ENCODE results near the gene OR2T8. TPM values are rescaled to one million over a fixed set of nuclear protein-coding genes. Genes with fewer than 3 reads are reported as not detected.
A peak's percentile ranks its signal among the peaks of the same experiment; 100 is the strongest.

The OR2T8 gene
- total RNA-seq, 1 experiment from 2014 or later: not detected

DNA sequence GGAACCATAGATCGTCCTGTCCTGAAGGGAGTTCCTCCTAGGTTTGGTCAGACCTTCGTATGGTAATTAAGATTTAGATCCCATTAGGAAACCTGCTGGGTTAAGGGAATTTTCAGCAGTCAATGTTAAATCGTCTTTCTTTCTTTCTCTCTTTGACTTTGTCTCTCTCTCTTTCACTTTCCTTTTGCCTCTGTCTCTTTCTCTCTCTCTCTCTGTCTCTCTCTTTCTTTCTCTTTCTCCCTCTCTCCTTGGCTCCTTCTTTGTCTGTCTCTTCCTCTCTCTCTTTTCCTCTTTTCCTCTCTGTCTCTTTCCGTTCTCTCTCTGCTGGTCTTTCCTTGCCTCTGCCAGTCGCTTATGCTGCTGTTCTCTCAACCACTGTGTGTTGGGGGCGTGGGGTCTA, 15.9 kb upstream of the OR2T8 start (continued):
- TF ChIP-seq OVOL2 (CRISPR knock-in tag; IDR thresholded peaks at IDR 0.05; ENCODE audit: borderline replicate concordance) (no peak), NR2C2 (CRISPR knock-in tag; IDR thresholded peaks at IDR 0.05) (no peak), SP1 (CRISPR knock-in tag; conservative IDR thresholded peaks at IDR 0.05) (no peak), CREB1 (CRISPR knock-in tag; IDR thresholded peaks at IDR 0.05) (no peak), MXD4 (CRISPR knock-in tag; IDR thresholded peaks at IDR 0.05; ENCODE audit: borderline replicate concordance) (no peak), TP53 (CRISPR knock-in tag; IDR thresholded peaks at IDR 0.05) (no peak), ZNF423 (CRISPR knock-in tag; IDR thresholded peaks at IDR 0.05) (no peak), ZNF671 (CRISPR knock-in tag; IDR thresholded peaks at IDR 0.05) (no peak), ZNF416 (CRISPR knock-in tag; IDR thresholded peaks at IDR 0.05) (no peak)
- TF ChIP-seq, protein P1, sequence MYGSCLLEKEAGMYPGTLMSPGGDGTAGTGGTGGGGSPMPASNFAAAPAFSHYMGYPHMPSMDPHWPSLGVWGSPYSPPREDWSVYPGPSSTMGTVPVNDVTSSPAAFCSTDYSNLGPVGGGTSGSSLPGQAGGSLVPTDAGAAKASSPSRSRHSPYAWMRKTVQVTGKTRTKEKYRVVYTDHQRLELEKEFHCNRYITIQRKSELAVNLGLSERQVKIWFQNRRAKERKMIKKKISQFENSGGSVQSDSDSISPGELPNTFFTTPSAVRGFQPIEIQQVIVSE (CRISPR knock-in tag; IDR thresholded peaks at IDR 0.05; ENCODE audit: borderline replicate concordance): no peak
- TF ChIP-seq, protein P2, sequence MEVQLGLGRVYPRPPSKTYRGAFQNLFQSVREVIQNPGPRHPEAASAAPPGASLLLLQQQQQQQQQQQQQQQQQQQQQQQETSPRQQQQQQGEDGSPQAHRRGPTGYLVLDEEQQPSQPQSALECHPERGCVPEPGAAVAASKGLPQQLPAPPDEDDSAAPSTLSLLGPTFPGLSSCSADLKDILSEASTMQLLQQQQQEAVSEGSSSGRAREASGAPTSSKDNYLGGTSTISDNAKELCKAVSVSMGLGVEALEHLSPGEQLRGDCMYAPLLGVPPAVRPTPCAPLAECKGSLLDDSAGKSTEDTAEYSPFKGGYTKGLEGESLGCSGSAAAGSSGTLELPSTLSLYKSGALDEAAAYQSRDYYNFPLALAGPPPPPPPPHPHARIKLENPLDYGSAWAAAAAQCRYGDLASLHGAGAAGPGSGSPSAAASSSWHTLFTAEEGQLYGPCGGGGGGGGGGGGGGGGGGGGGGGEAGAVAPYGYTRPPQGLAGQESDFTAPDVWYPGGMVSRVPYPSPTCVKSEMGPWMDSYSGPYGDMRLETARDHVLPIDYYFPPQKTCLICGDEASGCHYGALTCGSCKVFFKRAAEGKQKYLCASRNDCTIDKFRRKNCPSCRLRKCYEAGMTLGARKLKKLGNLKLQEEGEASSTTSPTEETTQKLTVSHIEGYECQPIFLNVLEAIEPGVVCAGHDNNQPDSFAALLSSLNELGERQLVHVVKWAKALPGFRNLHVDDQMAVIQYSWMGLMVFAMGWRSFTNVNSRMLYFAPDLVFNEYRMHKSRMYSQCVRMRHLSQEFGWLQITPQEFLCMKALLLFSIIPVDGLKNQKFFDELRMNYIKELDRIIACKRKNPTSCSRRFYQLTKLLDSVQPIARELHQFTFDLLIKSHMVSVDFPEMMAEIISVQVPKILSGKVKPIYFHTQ (CRISPR knock-in tag; IDR thresholded peaks at IDR 0.05): no peak

DNA sequence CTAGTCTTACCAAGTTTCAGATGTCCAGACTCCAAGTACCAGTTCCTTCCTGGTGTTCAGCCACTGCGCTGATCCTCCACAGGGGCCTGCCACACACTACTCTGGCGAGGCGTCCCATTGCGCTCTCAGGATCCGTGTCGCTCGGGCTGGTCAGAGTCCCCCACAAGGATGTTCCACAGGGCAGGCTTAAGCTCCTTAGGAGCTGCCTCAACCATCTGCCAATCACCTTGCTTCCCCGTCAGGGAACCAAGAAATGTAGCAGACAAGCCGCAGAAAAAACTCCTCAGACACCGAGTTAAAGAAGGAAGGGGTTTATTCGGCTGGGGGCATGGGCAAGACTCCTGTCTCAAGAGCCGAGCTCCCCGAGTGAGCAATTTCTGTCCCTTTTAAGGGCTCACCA, 14.9 kb upstream of the OR2T8 start:
- peak overlapping the region; percentile 70 for H3K27ac Mint-ChIP-seq
- H3K4me1 Mint-ChIP-seq: peaks cover 55% of the 10 kb centered on the region
- no peak overlapping the region for H3K4me3 Mint-ChIP-seq
- DNase-seq (ENCODE audit: low spot score): no peak
- ChIA-PET POLR2A (no interaction called here), CTCF (no interaction called here)
- TF ChIP-seq FOXK1 (CRISPR knock-in tag; IDR thresholded peaks at IDR 0.05): no peak
- TF ChIP-seq OVOL2 (CRISPR knock-in tag; IDR thresholded peaks at IDR 0.05; ENCODE audit: borderline replicate concordance): no peak
- no peak for TF ChIP-seq PRRX2 (CRISPR knock-in tag; IDR thresholded peaks at IDR 0.05)
- no peak for TF ChIP-seq CREB1 (CRISPR knock-in tag; IDR thresholded peaks at IDR 0.05)
- TF ChIP-seq, protein P2 (CRISPR knock-in tag; IDR thresholded peaks at IDR 0.05): no peak
- TF ChIP-seq, protein P3, sequence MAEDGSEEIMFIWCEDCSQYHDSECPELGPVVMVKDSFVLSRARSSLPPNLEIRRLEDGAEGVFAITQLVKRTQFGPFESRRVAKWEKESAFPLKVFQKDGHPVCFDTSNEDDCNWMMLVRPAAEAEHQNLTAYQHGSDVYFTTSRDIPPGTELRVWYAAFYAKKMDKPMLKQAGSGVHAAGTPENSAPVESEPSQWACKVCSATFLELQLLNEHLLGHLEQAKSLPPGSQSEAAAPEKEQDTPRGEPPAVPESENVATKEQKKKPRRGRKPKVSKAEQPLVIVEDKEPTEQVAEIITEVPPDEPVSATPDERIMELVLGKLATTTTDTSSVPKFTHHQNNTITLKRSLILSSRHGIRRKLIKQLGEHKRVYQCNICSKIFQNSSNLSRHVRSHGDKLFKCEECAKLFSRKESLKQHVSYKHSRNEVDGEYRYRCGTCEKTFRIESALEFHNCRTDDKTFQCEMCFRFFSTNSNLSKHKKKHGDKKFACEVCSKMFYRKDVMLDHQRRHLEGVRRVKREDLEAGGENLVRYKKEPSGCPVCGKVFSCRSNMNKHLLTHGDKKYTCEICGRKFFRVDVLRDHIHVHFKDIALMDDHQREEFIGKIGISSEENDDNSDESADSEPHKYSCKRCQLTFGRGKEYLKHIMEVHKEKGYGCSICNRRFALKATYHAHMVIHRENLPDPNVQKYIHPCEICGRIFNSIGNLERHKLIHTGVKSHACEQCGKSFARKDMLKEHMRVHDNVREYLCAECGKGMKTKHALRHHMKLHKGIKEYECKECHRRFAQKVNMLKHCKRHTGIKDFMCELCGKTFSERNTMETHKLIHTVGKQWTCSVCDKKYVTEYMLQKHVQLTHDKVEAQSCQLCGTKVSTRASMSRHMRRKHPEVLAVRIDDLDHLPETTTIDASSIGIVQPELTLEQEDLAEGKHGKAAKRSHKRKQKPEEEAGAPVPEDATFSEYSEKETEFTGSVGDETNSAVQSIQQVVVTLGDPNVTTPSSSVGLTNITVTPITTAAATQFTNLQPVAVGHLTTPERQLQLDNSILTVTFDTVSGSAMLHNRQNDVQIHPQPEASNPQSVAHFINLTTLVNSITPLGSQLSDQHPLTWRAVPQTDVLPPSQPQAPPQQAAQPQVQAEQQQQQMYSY (CRISPR knock-in tag; IDR thresholded peaks at IDR 0.05): no peak
- TF ChIP-seq GTF2I (CRISPR knock-in tag; conservative IDR thresholded peaks at IDR 0.05): no peak
- TF ChIP-seq ETV6 (CRISPR knock-in tag; IDR thresholded peaks at IDR 0.05): no peak
- TF ChIP-seq NFE2L1 (CRISPR knock-in tag; IDR thresholded peaks at IDR 0.05): no peak
- no peak for TF ChIP-seq HMGA2 (CRISPR knock-in tag; IDR thresholded peaks at IDR 0.05)
- peaks cover 57% of the 10 kb centered on the region for H3K36me3 Mint-ChIP-seq
- H3K27me3 Mint-ChIP-seq (ENCODE audit: low read depth): peaks cover 11% of the 10 kb centered on the region
- H3K9me3 Mint-ChIP-seq: peaks cover 60% of the 10 kb centered on the region
- no peak for ATAC-seq

Measured in WTC11 (cell line).